Transverse colon (tissue), 4 donors: ENCODE measurements around the gene SGCA. TPM values are rescaled to one million over a fixed set of nuclear protein-coding genes. Genes with fewer than 3 reads are reported as not detected.

Experiments used
- DNase-seq: peaks from one replicate; pipeline ENCODE4 v3.0.0-alpha.2; 2019
- H3K27ac ChIP-seq, 4 donors: fragments of 200-600 bp; sonication (generic); 2 replicates each; pipeline ENCODE4 v1.5.1; 2016 to 2018; ENCODE audit warnings: inconsistent platforms in 4 of 4
- H3K27me3 ChIP-seq: fragments of 200-600 bp; sonication (generic); 2 replicates; pipeline ENCODE4 v1.5.1; 2017; ENCODE audit warnings: inconsistent platforms
- H3K36me3 ChIP-seq, 4 donors: fragments of 200-600 bp; sonication (generic); 2 replicates each; pipeline ENCODE4 v1.5.1; 2017 to 2019; ENCODE audit warnings: inconsistent platforms in 4 of 4
- H3K4me1 ChIP-seq, 4 donors: fragments of 200-600 bp; sonication (generic); 2 replicates each; pipeline ENCODE4 v1.5.1; 2017 to 2020; ENCODE audit warnings: inconsistent platforms in 4 of 4
- H3K4me3 ChIP-seq, 4 donors: fragments of 200-600 bp; sonication (generic); 1 replicate in 1 of 4; 2 replicates in 3 of 4; pipeline versions ENCODE4 v1.5.1 to v1.6.1; 2017 to 2019; ENCODE audit warnings: inconsistent platforms in 4 of 4
- H3K9me3 ChIP-seq, 2 donors: fragments of 200-600 bp; sonication (generic); 2 replicates each; pipeline ENCODE4 v1.5.1; 2017 to 2019; ENCODE audit warnings: inconsistent platforms in 2 of 2
- CTCF ChIP-seq, 5 experiments: fragments of 200-600 bp in 3 of 5; fragments of 450-650 bp in 2 of 5; sonication (generic) in 3 of 5; IDR thresholded peaks; 1 replicate in 2 of 5; 2 replicates in 3 of 5; pipeline ENCODE4 v1.5.1; 2016 to 2017; ENCODE audit warnings: antibody characterized with exemption in 5 of 5, inconsistent platforms in 3 of 5, mild to moderate bottlenecking in 2 of 5, moderate library complexity in 1 of 5
- EP300 ChIP-seq: sonication (generic); formaldehyde crosslinking; IDR thresholded peaks from one replicate; pipeline ENCODE4 v1.6.1; 2017; ENCODE audit warnings: antibody characterized with exemption, low read depth
- POLR2A ChIP-seq: fragments of 450-650 bp; IDR thresholded peaks from one replicate; pipeline ENCODE4 v1.6.1; 2016; ENCODE audit warnings: antibody characterized with exemption, mild to moderate bottlenecking, moderate library complexity
- POLR2AphosphoS5 ChIP-seq, 3 donors: sonication (generic); formaldehyde crosslinking; IDR thresholded peaks; one replicate each; pipeline ENCODE4 v1.6.1; 2016; ENCODE audit warnings: antibody characterized with exemption in 3 of 3
- WGBS, 2 donors: methylation state at CpG; one replicate each; pipeline ENCODE4 v1.1.5; 2018; ENCODE audit warnings: low coverage in 1 of 2; 5-methylcytosine and 5-hydroxymethylcytosine counted together
- in situ Hi-C, 4 donors: fragments of 200-750 bp; cut with MboI; loops; one replicate each; pipeline versions ENCODE4 v1.15.0 to v1.15.1; 2017; ENCODE audit warnings: low sequenced_read_pairs in 3 of 4, low pct_ligation_motif_present in 1 of 4, low pct_unique_long_range_greater_than_20kb in 1 of 4
- intact Hi-C: fragments of 100-400 bp; cut with DNase I; formaldehyde crosslinking; loops from one replicate; pipeline ENCODE4 v1.15.1; 2023; ENCODE audit warnings: low total_unique reads
- total RNA-seq, 4 donors: library from RNA; depleted of rRNA; stranded (reverse); fragments of >200 nt; gene quantifications; one replicate each; pipeline ENCODE4 v1.1.0, GENCODE V29; 2016

Gene SGCA
- total RNA-seq, 4 donors from 2014 or later: 3.7 to 65.3 (median 7.6) TPM

GRCh38 chr17:50203604-50204345, 38.0 kb downstream of the SGCA start:
- H3K36me3 ChIP-seq: no peaks in the 10 kb centered on the region
- in situ Hi-C loops: loop anchor here in 2 of 4 donors (10.0 kb wide), 2 partner anchors 61 to 71 kb away; partner anchors contain the start of gene TMEM92 (in 1 of the 2)
- whole genome bisulfite sequencing, 2 donors: 65 to 71% methylated on average over 4 to 13 of the region's 13 CpGs
- H3K27ac ChIP-seq: peak overlapping the region; percentile 70 to 95 (median 89)
- H3K4me3 ChIP-seq: no peak overlapping the region
- H3K4me1 ChIP-seq: peaks cover 0 to 61% (median 36%) of the 10 kb centered on the region in 4 donors
- H3K9me3 ChIP-seq: no peaks in the 10 kb centered on the region
- no peak for TF ChIP-seq POLR2A
- TF ChIP-seq CTCF (IDR thresholded peaks at IDR 0.05): no peak
- no peak for TF ChIP-seq POLR2AphosphoS5 (IDR thresholded peaks at IDR 0.05)
- no peak for TF ChIP-seq EP300
- peak; percentile 8 for DNase-seq
- intact Hi-C loops: loop anchor here (5.0 kb wide), 1 partner anchor 94 kb away; no protein-coding TSS in a partner anchor
- H3K27me3 ChIP-seq: peaks cover 69% of the 10 kb centered on the region

GRCh38 chr17:50204431-50204830, 38.6 kb downstream of the SGCA start:
- intact Hi-C loops: loop anchor here (5.0 kb wide), 1 partner anchor 93 kb away; no protein-coding TSS in a partner anchor
- in situ Hi-C loops: loop anchor here in 2 of 4 donors (10.0 kb wide), 2 partner anchors 60 to 70 kb away; partner anchors contain the start of gene TMEM92 (in 1 of the 2)
- H3K4me3 ChIP-seq: no peak overlapping the region
- peak overlapping the region; percentile 70 to 95 (median 89) for H3K27ac ChIP-seq
- H3K9me3 ChIP-seq: no peaks in the 10 kb centered on the region
- TF ChIP-seq POLR2A (no peak), EP300 (no peak), POLR2AphosphoS5 (IDR thresholded peaks at IDR 0.05) (no peak), CTCF (IDR thresholded peaks at IDR 0.05) (no peak)
- no peaks in the 10 kb centered on the region for H3K36me3 ChIP-seq
- peaks cover 65% of the 10 kb centered on the region for H3K27me3 ChIP-seq
- WGBS, 2 donors: 72% methylated on average over 3 of the region's 3 CpGs; no CpG with 5 or more reads in 1 of the 2 donors
- H3K4me1 ChIP-seq: peaks cover 3 to 60% (median 34%) of the 10 kb centered on the region in 4 donors
- peak; percentile 0 for DNase-seq

- H3K4me3 ChIP-seq: no peak overlapping the region
- peaks cover 10 to 57% (median 32%) of the 10 kb centered on the region in 4 donors for H3K4me1 ChIP-seq
- H3K9me3 ChIP-seq: no peaks in the 10 kb centered on the region
- peaks cover 61% of the 10 kb centered on the region for H3K27me3 ChIP-seq
- TF ChIP-seq POLR2A (no peak), CTCF (IDR thresholded peaks at IDR 0.05) (no peak), EP300 (no peak), POLR2AphosphoS5 (IDR thresholded peaks at IDR 0.05) (no peak)
- in situ Hi-C loops (loop anchor here in 3 of 4 donors (5.0 to 10.0 kb wide), 3 partner anchors 59 to 69 kb away; partner anchors contain the start of gene TMEM92 (in 1 of the 3)), intact Hi-C loops (no loop called here)
- WGBS, 2 donors: 51 to 54% methylated on average over 10 of the region's 10 CpGs
- H3K36me3 ChIP-seq: no peaks in the 10 kb centered on the region
- peak; percentile 7 for DNase-seq
- peak overlapping the region; percentile 70 to 95 (median 89) for H3K27ac ChIP-seq
These were observed 39.5 kb downstream of the SGCA start for GRCh38 chr17:50205111-50205962.
